Measurements from ENCODE around the gene GZMH.
"Not testable (repeated sequence)": the region's sequence is repeated elsewhere in the genome, so short reads cannot be mapped to it uniquely, and the experiment has no call there.

The GZMH gene, protein sequence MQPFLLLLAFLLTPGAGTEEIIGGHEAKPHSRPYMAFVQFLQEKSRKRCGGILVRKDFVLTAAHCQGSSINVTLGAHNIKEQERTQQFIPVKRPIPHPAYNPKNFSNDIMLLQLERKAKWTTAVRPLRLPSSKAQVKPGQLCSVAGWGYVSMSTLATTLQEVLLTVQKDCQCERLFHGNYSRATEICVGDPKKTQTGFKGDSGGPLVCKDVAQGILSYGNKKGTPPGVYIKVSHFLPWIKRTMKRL

DNA sequence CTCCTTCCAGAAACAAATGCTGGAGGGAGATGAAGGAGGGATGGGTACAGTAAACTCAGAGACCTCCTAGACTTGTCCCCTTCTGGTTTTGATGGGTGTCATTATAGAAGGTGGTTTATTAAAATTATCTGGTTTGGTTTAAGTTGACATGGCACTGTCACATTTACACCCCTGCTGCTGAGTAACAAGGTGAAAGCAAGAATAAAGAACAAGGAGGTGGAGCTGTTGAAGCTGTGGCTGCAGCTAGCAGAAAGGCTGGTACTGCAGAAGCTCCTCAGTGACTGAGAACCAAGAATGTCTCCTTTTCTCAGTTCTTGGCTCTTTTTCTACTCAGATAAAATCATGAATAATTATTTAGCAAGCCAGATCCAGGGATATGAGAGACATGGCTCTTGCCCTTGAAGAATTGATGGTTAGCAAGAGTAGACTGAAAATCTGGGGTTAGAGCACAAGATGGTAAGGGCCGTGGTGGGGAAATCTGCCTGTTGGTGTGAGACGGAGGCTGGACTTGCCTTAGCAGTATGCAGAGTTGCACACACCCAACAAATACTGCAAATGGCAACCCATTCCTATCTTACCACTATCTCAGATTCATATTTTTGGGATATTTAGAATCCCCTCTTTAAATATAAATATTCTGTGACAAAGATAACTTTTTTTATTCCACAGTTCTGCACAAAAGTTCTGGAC, at the start of gene GZMH:
Gene GZMH (minus strand): TSS at position 31 of the 690 bp plus-strand sequence. CDS start 72 bp downstream, outside the sequence.
- DNase-seq, result no peak

DNA sequence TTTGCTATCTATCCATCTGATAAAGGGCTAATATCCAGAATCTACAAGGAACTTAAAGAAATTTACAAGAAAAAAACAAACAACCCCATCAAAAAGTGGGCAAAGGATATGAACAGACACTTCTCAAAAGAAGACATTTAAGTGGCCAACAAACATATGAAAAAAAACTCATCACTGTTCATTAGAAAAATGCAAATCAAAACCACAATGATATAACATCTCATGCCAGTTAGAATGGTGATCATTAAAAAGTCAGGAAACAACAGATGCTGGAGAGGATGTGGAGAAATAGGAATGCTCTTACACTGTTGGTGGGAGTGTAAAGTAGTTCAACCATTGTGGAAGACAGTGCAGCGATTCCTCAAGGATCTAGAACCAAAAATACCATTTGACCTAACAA, 38.9 kb upstream of the GZMH start:
- DNase-seq, result not testable (repeated sequence)

DNA sequence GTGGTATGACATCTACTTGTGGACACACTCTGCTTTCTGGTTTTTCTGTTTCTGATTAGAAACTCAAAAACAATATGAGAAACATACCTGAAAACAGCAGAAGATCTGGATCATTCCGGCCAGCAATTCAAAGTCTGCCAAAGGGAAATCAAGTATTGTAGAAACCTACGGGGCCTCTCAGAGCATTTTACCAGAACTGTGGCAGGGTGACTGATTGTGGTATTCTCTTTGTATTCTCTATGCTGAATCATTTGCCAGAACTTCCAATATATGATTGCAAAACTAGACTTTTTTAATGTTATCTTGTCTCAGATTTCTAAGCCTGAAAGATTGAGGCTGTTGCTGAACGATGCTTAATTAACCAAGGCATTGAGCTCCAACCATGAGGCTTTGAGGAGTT, 30.4 kb upstream of the GZMH start:
- no peak for DNase-seq

DNA sequence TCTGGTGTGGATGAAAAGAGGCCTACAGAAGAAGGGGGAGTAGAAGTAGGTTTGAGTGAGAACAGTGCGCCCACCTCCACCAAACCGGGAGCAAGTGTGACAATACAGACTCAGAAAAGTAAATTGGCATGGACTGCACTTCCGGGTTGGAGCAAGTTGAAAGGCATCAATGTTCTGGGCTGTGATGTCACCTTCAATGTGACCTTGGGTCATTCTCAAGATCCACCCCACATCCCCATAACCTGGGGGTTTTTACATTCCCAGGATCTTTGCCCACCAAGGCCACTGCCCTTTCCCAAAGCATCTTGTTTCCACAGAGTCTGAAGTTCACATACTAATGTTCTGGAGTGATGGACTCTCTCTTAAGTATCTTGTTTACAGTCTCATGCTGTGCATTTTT, 29.8 kb upstream of the GZMH start:
- no peak for DNase-seq

DNA sequence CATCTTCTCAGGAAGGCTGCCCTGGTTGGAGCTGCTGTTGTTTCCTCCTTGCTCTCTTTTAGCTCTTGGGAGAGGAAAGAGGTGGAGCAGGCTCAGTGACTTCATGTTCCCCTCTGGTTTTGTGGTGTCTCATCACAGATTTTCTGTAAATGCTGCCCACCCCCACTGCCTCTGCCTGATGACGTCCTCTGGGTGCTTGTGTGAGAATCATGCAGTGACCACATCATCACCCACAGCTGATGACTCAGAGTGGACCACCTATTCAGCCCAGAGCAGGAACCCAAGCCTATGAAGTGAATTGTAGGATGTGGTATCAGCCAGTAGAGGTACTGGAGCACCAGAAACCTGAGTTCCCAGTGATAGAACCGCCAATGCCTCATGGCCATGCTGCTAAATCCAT, 24.7 kb upstream of the GZMH start, which contains the start of gene GZMB:
Gene GZMB (minus strand): TSS at position 33 of the 400 bp plus-strand sequence. CDS start 30 bp downstream, at position 3.
- no peak for DNase-seq

DNA sequence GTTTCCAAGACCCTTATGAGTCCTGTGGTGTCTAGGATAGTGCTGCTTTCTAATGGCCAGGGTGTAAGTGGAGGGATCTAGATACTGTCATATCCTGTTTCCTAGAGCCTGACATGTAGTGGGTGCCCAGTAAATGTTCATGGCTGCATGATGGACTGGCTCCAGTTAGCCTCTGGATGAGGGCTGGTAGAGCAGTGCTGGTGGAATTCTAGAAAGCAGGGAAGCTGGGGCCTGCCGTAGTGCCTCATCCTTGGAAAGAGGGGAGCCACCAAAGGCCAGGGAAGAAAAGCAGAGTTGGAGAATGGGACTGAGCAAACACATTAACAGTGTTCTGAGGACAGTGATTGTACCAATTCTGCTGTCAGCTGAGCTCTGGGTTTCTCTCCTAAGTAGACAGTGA, 23.9 kb upstream of the GZMH start:
- no peak for DNase-seq

DNA sequence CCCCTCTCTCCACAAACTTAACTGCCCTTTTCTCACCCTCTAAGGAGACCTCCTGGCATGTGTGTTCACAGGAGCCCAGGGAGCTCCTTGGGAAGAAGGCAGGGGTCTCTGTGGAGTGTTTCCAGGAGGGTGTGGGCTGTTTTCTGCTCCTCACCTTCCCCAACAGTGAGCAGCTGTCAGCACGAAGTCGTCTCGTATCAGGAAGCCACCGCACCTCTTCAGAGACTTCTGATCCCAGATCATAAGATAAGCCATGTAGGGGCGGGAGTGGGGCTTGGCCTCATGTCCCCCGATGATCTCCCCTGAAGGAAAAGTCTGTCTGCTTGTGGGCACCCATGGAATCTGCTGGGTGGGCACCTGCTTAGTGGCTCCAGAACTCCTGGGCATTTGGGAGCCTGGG, 23.3 kb upstream of the GZMH start:
- no peak for DNase-seq

DNA sequence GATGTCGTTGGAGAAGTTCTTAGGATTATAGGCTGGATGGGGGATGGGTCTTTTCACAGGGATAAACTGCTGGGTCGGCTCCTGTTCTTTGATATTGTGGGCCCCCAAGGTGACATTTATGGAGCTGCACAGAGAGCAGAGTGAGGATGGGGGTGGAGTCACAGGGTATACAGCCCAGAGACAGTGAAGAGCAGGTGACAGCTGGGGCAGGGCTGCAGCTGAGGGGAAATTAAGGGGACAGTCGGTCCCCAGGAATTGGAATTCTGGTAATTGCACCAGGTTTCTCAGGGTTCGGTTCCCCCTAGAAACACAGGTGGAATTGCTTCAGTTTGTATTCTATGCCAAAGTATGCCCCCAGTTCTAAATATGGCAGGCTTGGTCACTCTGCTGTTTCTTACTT, 22.9 kb upstream of the GZMH start:
- DNase-seq, result no peak

DNA sequence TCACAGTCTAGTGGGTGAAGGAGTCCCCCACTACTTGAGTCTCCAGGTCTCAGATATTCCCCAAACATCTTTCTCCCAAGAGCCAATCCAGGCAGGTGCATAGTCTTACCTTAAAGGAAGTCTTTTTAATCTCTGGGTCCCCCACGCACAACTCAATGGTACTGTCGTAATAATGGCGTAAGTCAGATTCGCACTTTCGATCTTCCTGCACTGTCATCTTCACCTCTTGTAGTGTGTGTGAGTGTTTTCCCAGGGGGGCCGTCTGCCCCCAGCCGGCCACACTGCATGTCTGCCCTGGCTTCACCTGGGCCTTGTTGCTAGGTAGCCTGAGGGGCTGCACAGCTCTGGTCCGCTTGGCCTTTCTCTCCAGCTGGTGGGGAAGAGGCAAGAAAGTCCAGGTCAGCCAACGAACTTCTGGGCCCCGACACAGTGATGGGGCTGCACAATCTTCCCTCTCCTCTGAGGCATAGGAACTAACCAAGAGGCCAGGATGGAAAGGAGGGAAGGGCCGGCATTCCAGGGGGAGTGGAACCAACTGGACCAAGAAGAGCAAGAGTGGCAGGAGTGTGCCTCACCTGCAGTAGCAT, 22.4 kb upstream of the GZMH start:
- DNase-seq, result no peak

DNA sequence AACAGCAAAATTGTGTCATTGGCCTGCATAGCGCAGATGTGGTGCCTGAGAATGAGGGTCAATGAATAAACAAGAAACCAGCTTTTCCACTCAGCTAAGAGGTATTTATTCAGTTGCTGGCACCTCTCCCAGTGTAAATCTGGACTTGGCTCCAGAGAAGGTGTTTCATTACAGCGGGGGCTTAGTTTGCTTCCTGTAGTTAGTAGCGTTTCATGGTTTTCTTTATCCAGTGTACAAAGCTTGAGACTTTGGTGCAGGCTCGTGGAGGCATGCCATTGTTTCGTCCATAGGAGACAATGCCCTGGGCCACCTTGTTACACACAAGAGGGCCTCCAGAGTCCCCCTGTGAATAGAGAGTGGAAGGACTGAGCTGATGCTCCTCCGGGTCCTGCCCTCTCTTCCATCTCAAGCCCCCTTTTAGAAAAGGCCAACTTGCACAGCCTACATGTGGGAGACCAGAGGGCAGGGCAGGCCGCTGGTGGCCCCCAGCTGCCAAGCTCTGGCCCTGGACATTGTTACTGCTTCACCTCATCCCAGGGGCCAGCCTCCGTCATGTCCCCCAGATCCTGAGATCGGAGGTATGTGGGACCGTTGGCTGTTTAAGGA, 21.5 kb upstream of the GZMH start:
- no peak for DNase-seq

DNA sequence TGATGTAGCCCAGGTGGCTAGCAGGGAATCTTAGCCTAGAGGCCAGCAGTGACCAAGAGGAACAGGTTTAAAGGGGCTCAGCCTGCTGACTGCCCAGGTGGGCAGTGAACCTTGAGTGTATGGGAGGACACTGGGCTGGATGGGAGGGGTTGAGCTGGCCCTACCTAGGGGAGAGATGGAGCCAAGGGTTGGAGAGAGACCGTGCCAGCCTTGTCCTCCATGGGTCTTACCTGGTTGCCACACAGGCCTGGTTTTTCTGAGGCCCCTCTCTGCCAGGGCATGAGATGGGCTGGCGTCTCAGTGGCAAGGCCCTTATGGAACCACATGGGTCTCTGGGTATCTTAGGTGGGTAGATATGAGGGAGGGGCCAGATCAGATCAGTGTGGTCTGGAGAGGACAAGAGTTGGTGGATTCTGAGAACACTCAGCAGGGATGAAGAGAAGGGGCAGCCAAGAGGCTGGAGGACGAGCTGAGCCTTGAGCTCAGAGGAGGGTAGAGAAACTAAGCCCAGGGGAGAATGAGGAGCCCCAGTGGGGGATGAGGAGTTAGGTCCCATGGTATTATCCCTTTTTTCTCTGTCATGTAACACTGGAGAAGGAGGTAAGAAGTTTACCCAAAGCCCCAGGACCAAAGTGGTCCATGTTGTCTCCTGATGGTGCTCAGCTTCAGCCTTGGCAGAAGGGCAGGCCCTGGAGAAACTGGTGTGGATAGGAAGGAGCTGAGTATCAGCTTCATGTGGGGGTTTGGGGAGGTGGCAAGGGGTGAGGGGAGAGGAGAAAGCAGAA, 20.8 kb upstream of the GZMH start:
- DNase-seq, result no peak

DNA sequence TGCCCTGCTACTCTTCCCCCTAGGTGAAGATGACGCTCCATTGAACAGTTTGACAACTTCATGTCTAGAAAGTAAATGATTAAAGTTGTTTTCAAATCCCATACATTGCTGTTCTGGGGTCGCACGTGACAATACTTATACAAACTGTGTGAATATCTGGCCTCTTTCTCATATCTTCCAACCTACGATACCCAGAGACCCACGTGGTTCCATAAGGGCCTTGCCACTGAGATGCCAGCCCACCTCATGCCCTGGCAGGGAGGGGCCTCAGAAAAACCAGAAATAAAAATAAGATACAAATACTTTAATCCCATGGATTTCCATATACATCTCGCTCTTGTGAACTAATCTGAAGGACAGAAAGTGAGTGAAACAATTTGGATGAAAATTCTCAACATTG, 20.0 kb upstream of the GZMH start:
- no peak for DNase-seq

DNA sequence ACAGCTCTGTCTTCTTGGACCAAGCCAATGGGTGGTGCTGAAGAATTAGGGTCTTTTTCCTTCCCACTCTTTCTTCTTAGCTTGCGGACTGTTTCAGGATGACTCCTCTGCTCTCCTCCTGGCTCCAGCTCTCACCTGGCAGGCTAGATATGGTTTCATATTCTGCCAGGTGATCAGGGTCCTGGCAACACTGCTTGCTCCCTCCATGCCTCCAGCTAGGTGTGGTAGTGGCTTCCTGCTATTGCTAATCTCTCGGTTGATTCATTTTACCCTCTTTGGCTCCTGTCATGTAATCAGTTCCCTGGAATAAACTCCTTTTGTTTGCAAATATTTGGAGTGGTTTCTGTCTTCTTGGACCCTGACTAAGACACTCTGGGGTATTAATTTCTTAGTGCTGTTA, 4.3 kb upstream of the GZMH start:
- DNase-seq, result no peak

DNA sequence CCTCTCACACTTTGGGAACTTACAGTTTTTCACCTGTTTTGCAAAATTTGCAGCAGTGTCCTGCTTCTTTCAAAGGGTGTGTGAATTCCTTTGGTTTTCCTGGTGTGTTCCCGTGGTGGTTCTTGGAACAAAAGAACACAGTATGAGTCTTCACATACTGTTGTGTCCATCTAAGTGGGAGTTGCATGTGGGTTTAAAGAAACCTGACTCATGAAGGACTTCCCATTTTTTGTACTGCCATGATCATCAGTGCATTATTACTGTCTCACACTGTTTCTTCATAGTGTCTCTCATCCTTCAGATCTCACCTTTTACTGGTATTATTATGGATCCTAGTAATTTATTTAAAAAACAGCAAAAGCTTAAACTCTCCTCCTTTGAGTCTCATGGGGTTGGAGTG, 3.8 kb upstream of the GZMH start:
- no peak for DNase-seq

DNA sequence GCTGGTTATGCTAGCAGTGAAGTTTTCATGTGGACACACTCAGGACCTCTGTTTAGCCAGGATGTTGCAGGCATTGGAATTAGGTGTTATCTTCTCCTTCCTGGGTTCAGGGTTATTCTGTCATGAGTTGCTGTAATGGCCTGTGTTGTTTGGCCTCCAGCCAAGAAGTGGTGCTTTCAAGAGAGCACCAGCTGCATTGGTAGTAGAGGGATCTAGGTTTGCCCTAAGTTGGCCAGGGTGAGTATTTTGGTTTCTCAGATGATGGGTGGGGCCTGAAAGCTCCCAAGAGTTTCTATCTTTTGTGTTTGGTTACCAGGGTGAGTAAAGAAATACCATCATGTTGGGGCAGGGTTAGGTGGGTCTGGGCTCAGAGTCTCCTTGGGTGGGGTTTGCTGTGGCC, 2.7 kb upstream of the GZMH start:
- DNase-seq, result no peak

DNA sequence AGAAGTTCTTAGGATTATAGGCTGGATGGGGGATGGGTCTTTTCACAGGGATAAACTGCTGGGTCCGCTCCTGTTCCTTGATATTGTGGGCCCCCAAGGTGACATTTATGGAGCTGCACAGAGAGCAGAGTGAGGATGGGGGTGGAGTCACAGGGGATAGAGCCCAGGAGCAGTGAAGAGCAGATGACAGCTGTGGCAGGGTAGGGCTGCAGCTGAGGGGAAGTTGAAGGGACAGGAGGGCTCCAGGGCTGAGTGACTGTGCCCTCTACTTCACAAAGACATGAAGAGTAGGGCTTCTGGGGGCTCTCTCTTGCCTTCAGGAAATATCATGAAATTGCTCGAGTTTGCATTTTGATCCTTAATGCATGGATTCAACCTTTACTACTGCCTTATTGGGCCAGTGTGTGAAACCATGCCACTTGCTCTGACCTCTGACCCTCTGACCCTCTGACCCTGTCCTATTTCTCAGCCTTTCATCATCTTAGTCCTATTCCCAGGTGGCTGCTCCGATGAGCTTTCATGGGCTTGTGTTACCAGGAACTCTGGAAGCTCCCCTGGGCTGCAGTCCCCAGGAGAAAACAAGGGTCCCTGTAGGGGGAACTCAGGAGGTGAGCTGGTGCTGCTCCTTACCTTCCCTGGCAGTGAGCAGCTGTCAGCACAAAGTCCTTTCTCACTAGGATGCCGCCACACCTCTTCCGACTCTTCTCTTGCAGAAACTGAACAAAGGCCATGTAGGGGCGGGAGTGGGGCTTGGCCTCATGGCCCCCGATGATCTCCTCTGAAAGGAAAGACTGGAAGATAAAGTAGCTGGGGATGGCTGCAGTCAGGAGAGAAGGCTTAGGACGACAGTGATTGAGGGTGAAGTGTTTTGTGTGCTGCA, 1.6 kb downstream of the GZMH start:
- DNase-seq, result no peak

DNA sequence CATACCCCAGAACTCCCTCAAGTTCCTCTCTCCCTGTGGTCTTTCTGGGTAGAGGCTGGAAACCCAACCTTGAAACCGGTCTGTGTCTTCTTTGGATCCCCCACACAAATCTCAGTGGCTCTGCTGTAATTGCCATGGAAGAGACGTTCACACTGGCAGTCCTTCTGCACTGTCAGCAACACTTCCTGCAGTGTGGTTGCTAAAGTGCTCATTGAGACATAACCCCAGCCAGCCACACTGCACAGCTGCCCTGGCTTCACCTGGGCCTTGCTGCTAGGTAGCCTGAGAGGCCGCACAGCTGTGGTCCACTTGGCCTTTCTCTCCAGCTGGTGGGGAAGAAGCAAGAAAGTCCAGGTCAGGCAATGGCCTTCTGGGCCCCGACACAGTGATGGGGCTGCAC, 2.4 kb downstream of the GZMH start:
- no peak for DNase-seq

DNA sequence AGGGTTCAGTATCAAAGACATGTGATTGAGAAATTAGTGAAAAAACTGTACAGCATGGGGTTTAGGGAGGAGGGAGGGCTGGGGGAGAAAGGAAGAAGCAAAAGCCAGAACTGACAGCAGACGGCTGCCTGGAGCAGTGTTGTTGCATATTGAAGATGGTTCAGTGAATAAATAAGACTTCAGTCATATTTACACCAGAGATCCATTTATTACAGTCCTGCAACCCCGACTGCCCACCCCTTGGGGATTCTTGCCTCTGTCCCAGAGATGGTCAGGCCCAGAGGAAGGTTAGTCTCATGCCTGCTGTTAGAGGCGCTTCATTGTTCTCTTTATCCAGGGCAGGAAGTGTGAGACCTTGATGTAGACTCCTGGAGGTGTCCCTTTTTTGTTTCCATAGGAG, 3.2 kb downstream of the GZMH start:
- DNase-seq, result no peak

DNA sequence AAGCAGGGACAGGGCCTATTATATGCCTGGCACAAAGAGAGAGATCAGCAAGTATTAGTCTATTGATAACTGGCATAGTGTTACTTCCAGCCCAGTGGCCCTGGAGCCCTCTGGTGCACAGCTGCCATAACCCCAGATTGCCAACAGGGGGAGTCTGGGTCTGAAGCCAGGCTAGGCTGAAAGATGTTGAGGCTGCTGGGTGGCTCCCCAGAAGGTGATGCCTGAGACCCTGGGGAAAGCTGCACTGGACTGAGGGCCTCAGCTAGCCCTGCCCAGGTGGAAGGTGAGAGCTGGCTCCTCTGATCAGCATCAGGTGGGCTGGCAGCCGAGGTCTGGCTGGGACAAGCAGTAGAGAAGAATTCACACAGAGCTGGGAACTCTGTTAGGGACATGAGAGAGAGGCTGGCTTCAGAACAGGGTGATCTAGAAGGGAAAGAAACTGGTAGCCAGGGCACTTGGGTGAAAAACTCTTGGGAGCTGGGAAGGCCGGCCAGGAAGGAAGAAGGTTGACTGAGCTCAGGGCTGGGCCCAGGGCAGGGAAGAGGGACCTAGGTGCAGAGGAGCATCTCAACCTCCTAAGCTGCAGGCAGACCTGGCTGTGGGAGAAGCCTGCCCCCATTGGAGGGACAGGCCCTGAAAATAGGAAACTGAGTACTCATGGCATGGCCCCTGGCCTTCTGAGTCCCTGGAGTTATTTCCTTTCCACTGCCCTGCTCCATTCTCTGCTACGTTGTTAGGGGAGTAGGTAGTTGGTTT, 3.9 kb downstream of the GZMH start:
- no peak for DNase-seq

DNA sequence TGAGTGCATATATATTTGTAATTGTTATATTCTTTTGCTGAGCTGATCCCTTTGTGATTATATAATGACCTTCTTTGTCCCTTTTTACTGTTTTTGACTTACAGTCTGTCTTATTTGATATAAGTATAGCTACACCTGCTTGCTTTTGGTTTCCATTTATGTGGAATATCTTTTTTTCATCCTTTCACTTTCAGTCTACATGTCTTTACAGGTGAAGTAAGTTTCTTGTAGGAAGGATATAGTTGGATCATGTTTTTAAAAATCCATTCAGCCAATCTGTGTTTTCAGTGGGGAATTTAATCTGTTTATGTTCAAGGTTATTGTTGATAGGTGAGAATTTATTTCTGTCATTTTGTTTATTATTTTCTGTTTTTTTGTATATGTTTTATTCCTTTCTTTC, 12.1 kb downstream of the GZMH start:
- no peak for DNase-seq

DNA sequence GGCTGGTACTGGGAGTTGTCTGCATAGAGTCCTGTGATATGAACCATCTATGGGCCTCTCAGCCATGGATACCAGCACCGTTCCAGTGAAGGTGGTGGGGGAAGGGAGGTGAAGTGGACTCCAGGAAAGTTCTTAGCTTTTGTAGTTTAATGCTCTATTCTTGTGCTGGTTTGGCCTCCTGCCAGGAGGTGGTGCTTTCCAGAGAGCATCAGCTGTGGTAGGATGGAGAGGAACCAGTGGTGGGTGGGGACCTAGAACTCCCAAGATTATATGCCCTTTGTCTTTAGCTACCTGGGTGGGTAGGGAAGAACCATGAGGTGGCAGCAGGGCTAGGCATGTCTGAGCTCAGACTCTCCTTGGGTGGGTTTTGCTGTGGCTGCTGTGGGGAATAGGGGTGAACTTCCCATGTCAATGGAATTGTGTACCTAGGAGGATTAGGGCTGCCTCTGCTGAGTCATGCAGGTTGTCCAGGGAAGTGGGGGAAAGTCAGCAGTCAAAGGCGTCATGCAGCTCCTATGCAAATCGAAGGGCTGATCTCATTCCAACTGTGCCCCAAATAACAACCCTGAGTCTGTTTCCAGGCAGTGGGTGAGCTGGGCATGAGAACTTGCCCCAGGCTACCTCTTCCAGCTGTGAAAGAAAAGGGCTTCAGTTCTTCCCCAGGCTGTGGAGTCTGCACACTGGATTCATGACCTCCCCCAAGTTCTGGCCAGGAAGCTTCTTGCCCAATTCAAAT, 14.2 kb downstream of the GZMH start:
- DNase-seq, result no peak
